ENCODE results near the gene LURAP1L.

The LURAP1L gene

GRCh38 chr9:12739014-12739652, 35.7 kb upstream of the LURAP1L start:
- H3K4me3 ChIP-seq (ENCODE audit: low read depth, low read length): no peak overlapping the region
- no peak for DNase-seq (ENCODE audit: low read depth)
- TF ChIP-seq, protein P1, sequence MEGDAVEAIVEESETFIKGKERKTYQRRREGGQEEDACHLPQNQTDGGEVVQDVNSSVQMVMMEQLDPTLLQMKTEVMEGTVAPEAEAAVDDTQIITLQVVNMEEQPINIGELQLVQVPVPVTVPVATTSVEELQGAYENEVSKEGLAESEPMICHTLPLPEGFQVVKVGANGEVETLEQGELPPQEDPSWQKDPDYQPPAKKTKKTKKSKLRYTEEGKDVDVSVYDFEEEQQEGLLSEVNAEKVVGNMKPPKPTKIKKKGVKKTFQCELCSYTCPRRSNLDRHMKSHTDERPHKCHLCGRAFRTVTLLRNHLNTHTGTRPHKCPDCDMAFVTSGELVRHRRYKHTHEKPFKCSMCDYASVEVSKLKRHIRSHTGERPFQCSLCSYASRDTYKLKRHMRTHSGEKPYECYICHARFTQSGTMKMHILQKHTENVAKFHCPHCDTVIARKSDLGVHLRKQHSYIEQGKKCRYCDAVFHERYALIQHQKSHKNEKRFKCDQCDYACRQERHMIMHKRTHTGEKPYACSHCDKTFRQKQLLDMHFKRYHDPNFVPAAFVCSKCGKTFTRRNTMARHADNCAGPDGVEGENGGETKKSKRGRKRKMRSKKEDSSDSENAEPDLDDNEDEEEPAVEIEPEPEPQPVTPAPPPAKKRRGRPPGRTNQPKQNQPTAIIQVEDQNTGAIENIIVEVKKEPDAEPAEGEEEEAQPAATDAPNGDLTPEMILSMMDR (IDR thresholded peaks at IDR 0.05; ENCODE audit: low read depth, low read length, missing control alignments): no peak

DNA sequence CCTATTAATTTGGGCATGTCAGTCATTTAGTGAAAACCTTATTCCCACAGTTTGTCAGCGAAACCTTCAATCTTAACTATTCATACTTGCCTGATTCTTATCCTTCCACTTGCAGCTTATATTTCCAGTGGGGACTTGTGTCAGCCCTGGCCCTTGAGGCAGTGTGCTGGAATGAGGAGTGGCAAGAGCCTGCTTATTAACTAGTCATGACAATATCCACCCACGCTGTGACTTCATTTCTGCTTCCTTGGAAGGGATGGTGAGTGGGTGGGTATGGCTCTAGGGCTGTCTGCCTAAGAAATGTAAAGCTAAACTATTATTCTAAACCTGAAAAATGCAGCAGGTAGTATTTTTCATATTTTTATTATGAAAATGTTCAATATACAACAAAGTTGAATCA, 34.0 kb upstream of the LURAP1L start:
- TF ChIP-seq, protein P1 (IDR thresholded peaks at IDR 0.05; ENCODE audit: low read depth, low read length, missing control alignments): no peak
- H3K4me3 ChIP-seq (ENCODE audit: low read depth, low read length): no peak overlapping the region
- DNase-seq (ENCODE audit: low read depth): no peak

DNA sequence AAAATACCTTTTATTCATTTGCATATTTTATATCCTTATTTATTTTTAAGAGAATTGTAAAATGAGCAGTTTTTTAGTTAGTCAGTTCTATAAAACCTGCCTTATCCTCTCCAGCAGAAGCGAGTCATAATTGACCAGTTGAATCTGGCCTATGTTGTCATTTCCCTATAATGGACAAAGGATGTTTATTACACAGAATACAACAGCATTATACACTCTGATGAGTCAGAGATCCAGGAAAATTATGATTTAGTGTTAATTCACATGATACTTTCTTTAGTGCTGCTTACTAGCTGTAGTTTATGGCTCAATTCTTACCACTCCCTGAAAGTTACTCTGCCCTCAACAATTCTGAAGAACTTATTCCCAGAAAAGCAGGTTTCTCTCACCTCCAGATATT, 26.8 kb upstream of the LURAP1L start:
- H3K4me3 ChIP-seq (ENCODE audit: low read depth, low read length): no peak overlapping the region
- TF ChIP-seq, protein P1 (IDR thresholded peaks at IDR 0.05; ENCODE audit: low read depth, low read length, missing control alignments): no peak
- no peak for DNase-seq (ENCODE audit: low read depth)

- TF ChIP-seq, protein P1 (IDR thresholded peaks at IDR 0.05; ENCODE audit: low read depth, low read length, missing control alignments): no peak
- no peak overlapping the region for H3K4me3 ChIP-seq (ENCODE audit: low read depth, low read length)
- no peak for DNase-seq (ENCODE audit: low read depth)
Measured at GRCh38 chr9:12748954-12749353, 25.9 kb upstream of the LURAP1L start.

- DNase-seq (ENCODE audit: low read depth): no peak
- TF ChIP-seq, protein P1 (IDR thresholded peaks at IDR 0.05; ENCODE audit: low read depth, low read length, missing control alignments): no peak
- no peak overlapping the region for H3K4me3 ChIP-seq (ENCODE audit: low read depth, low read length)
Measured at GRCh38 chr9:12753931-12754330, 20.9 kb upstream of the LURAP1L start.

- TF ChIP-seq, protein P1 (IDR thresholded peaks at IDR 0.05; ENCODE audit: low read depth, low read length, missing control alignments): no peak
- DNase-seq (ENCODE audit: low read depth): no peak
Measured at GRCh38 chr9:12759761-12760160, 15.1 kb upstream of the LURAP1L start.

DNA sequence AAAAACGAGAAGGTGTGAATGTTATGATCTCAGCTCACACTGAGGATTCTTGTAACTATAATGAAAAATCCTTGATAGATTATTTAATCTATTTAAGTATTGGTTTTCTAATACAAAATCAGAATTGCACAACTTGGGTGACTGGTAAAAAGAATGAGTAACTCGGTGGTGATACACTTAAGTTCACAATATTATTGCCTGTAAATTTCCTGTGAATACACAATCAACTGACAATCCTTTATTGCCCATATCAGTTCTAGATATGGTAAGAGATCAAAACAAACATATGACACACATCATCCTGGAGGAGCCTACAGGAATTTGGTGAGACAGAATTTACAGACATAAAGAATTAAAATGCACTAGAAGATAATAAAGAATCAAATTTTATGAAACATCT, 14.1 kb upstream of the LURAP1L start:
- TF ChIP-seq, protein P1 (IDR thresholded peaks at IDR 0.05; ENCODE audit: low read depth, low read length, missing control alignments): no peak
- DNase-seq (ENCODE audit: low read depth): no peak
- H3K4me3 ChIP-seq (ENCODE audit: low read depth, low read length): no peak overlapping the region

More at GRCh38 chr9:12759761-12760160, 15.1 kb upstream of the LURAP1L start:
- H3K4me3 ChIP-seq (ENCODE audit: low read depth, low read length): no peak overlapping the region
